PC-3 (cell line): ENCODE results near the gene HMG20A. TPM values are rescaled to one million over a fixed set of nuclear protein-coding genes. Genes with fewer than 3 reads are reported as not detected.

ENCODE experiments used
- ATAC-seq: fragments of 200-7000 bp; cut with Tn5 transposase; 2 replicates; pipeline ENCODE4 v1.9.1; 2020; ENCODE audit warnings: mild to moderate bottlenecking, moderate library complexity
- BruUV-seq: library from RNA; stranded (reverse); fragments of 400-500 nt; replicated peaks from 2 replicates; lab custom pipeline; 2021; lab: Mats Ljungman, UMichigan
- CTCF ChIA-PET: fragments of 300-600 bp; sonication (Branson Sonifier 250); formaldehyde crosslinking; loops from one replicate; lab custom pipeline; 2022; ENCODE audit warnings: antibody characterized with exemption; lab: Charles Lee
- POLR2A ChIA-PET: fragments of 300-600 bp; sonication (Branson Sonifier 250); formaldehyde crosslinking; loops from one replicate; lab custom pipeline; 2022; ENCODE audit warnings: antibody characterized with exemption; ENCODE audit not compliant: unreplicated experiment; lab: Charles Lee
- DNase-seq: peaks from one replicate; pipeline ENCODE4 v3.0.0-alpha.2; 2015
- H2AFZ ChIP-seq: fragments of 300-600 bp; sonication (generic); 2 replicates; pipeline ENCODE4 v1.6.0; 2016; ENCODE audit warnings: antibody characterized with exemption, low read length
- H3F3A ChIP-seq: fragments of 300-600 bp; sonication (generic); one replicate; pipeline ENCODE4 v1.6.0; 2017; ENCODE audit warnings: antibody characterized with exemption, low read length, control low read depth, mild to moderate bottlenecking; ENCODE audit not compliant: unreplicated experiment
- H3K27ac ChIP-seq: fragments of 300-600 bp; sonication (generic); 2 replicates; pipeline ENCODE4 v1.5.1; 2016; ENCODE audit warnings: mild to moderate bottlenecking, low read length
- H3K27me3 ChIP-seq: fragments of 300-600 bp; sonication (generic); 2 replicates; pipeline ENCODE4 v1.6.1; 2016; ENCODE audit warnings: low read length, mixed read lengths
- H3K36me3 ChIP-seq: fragments of 300-600 bp; sonication (generic); 2 replicates; pipeline ENCODE4 v1.6.1; 2016; ENCODE audit warnings: low read depth, mixed run types, low read length, mixed read lengths
- H3K4me1 ChIP-seq: fragments of 300-600 bp; sonication (generic); 2 replicates; pipeline ENCODE4 v1.5.1; 2016; ENCODE audit warnings: low read length; ENCODE audit not compliant: insufficient read depth
- H3K4me2 ChIP-seq: fragments of 300-600 bp; sonication (generic); 2 replicates; pipeline ENCODE4 v1.6.0; 2016; ENCODE audit warnings: low read length
- H3K4me3 ChIP-seq: fragments of 300-600 bp; sonication (generic); 2 replicates; pipeline ENCODE4 v1.5.1; 2016; ENCODE audit warnings: mild to moderate bottlenecking, low read length, mixed read lengths
- H3K79me2 ChIP-seq: fragments of 300-600 bp; sonication (generic); 2 replicates; pipeline ENCODE4 v1.6.1; 2017; ENCODE audit warnings: low read length, mixed read lengths
- H3K9ac ChIP-seq: fragments of 300-600 bp; sonication (generic); 2 replicates; pipeline ENCODE4 v1.6.0; 2016; ENCODE audit warnings: mild to moderate bottlenecking, low read length
- H3K9me2 ChIP-seq: fragments of 300-600 bp; sonication (generic); replicated peaks from 2 replicates; pipeline ENCODE4 v1.6.1; 2016; ENCODE audit warnings: mixed run types, low read length, mixed read lengths
- H3K9me3 ChIP-seq: fragments of 300-600 bp; sonication (generic); 2 replicates; pipeline ENCODE4 v1.6.1; 2016; ENCODE audit warnings: low read length, mixed read lengths
- H4K20me1 ChIP-seq: fragments of 300-600 bp; sonication (generic); 2 replicates; pipeline ENCODE4 v1.6.1; 2016; ENCODE audit warnings: low read length, mixed read lengths
- CTCF ChIP-seq: fragments of 300-600 bp; sonication (generic); conservative IDR thresholded peaks from 2 replicates; pipeline ENCODE4 v1.5.1; 2017; ENCODE audit warnings: antibody characterized with exemption, low read depth, mild to moderate bottlenecking, low read length
- EZH2 ChIP-seq: fragments of 300-600 bp; sonication (generic); IDR thresholded peaks from one replicate; pipeline ENCODE4 v1.6.1; 2017; ENCODE audit warnings: antibody characterized with exemption, mild to moderate bottlenecking, low read length; ENCODE audit not compliant: unreplicated experiment
- EZH2phosphoT487 ChIP-seq: fragments of 300-600 bp; sonication (generic); IDR thresholded peaks from 2 replicates; pipeline ENCODE4 v1.6.1; 2018; ENCODE audit warnings: mild to moderate bottlenecking, antibody characterized with exemption, low read length, borderline replicate concordance
- intact Hi-C: fragments of 100-400 bp; cut with micrococcal nuclease; formaldehyde crosslinking; loops from 2 replicates; pipeline ENCODE4 v1.9.0; 2023
- total RNA-seq: library from RNA; depleted of rRNA; stranded (reverse); fragments of >200 nt; gene quantifications from 2 replicates; pipeline ENCODE4 v1.2.3, GENCODE V29; 2014

HMG20A gene
- total RNA-seq, 1 experiment from 2014 or later, result 17.6 TPM

- ChIA-PET CTCF (no interaction called here), POLR2A (no interaction called here)
- TF ChIP-seq EZH2, result no peak
- TF ChIP-seq CTCF, result no peak
- no peak for TF ChIP-seq EZH2phosphoT487
- no TSS peak for BruUV-seq
- Histone ChIP-seq H3F3A (no peaks in the 10 kb centered on the region), H3K36me3 (no peaks in the 10 kb centered on the region), H3K9me3 (no peaks in the 10 kb centered on the region), H3K9me2 (no peaks in the 10 kb centered on the region), H3K27me3 (no peaks in the 10 kb centered on the region), H2AFZ (no peak overlapping the region), H3K27ac (no peak overlapping the region), H3K79me2 (peaks cover 78% of the 10 kb centered on the region), H3K4me3 (no peak overlapping the region), H3K4me2 (peak overlapping the region; percentile 33), H4K20me1 (0 out of 2 replicates have a peak, but pooled peaks cover 5% of the 10 kb centered on the region), H3K4me1 (peaks cover 23% of the 10 kb centered on the region), H3K9ac (no peak overlapping the region)
- DNase-seq (peak; percentile 63), ATAC-seq (no peak; the same call in 1 of the 2 replicates)
- intact Hi-C loops, result loop anchor here (10.0 kb wide), 1 partner anchor 70 kb away; no protein-coding TSS in a partner anchor
Measured at GRCh38 chr15:77425104-77425503, 4.4 kb downstream of the HMG20A start.

- H3K27ac ChIP-seq, result no peak overlapping the region
- no peak overlapping the region for H2AFZ ChIP-seq
- H4K20me1 ChIP-seq, result 0 out of 2 replicates have a peak, but pooled peaks cover 5% of the 10 kb centered on the region
- TF ChIP-seq EZH2phosphoT487, result no peak
- no peak for TF ChIP-seq EZH2
- TF ChIP-seq CTCF, result no peak
- no peak overlapping the region for H3K4me3 ChIP-seq
- BruUV-seq, result no TSS peak
- no peaks in the 10 kb centered on the region for H3K9me3 ChIP-seq
- DNase-seq, result no peak
- ATAC-seq, result no peak
- no peak overlapping the region for H3K9ac ChIP-seq
- ChIA-PET POLR2A (no interaction called here), CTCF (no interaction called here)
- intact Hi-C loops, result loop anchor here (10.0 kb wide), 1 partner anchor 68 kb away; no protein-coding TSS in a partner anchor
- H3K4me1 ChIP-seq, result peaks cover 23% of the 10 kb centered on the region
- H3F3A ChIP-seq, result no peaks in the 10 kb centered on the region
- no peaks in the 10 kb centered on the region for H3K27me3 ChIP-seq
- no peak overlapping the region for H3K4me2 ChIP-seq
- H3K9me2 ChIP-seq, result no peaks in the 10 kb centered on the region
- no peaks in the 10 kb centered on the region for H3K36me3 ChIP-seq
- H3K79me2 ChIP-seq, result peaks cover 70% of the 10 kb centered on the region
Measured at GRCh38 chr15:77426377-77426776, 5.7 kb downstream of the HMG20A start.

GRCh38 chr15:77426871-77427270 lies 6.2 kb downstream of the HMG20A start:
- ChIA-PET POLR2A (no interaction called here), CTCF (no interaction called here)
- H3K4me2 ChIP-seq, result no peak overlapping the region
- H3K27ac ChIP-seq, result no peak overlapping the region
- H3K9ac ChIP-seq, result no peak overlapping the region
- no peaks in the 10 kb centered on the region for H3K27me3 ChIP-seq
- H3F3A ChIP-seq, result no peaks in the 10 kb centered on the region
- H2AFZ ChIP-seq, result no peak overlapping the region
- DNase-seq (no peak), ATAC-seq (no peak)
- no peaks in the 10 kb centered on the region for H3K36me3 ChIP-seq
- peaks cover 67% of the 10 kb centered on the region for H3K79me2 ChIP-seq
- H3K4me1 ChIP-seq, result peaks cover 19% of the 10 kb centered on the region
- BruUV-seq, result no TSS peak
- no peak for TF ChIP-seq CTCF
- TF ChIP-seq EZH2phosphoT487, result no peak
- no peak for TF ChIP-seq EZH2
- no peak overlapping the region for H3K4me3 ChIP-seq
- H3K9me2 ChIP-seq, result no peaks in the 10 kb centered on the region
- intact Hi-C loops, result loop anchor here (10.0 kb wide), 1 partner anchor 68 kb away; no protein-coding TSS in a partner anchor
- no peaks in the 10 kb centered on the region for H3K9me3 ChIP-seq
- H4K20me1 ChIP-seq, result 0 out of 2 replicates have a peak, but pooled peaks cover 5% of the 10 kb centered on the region
